Measurements from ENCODE around the gene CAMK2A. TPM values are rescaled to one million over a fixed set of nuclear protein-coding genes. Genes with fewer than 3 reads are reported as not detected.
A peak's percentile ranks its signal among the peaks of the same experiment; 100 is the strongest.

Gene CAMK2A
- total RNA-seq, 4 donors from 2014 or later, result not detected

DNA sequence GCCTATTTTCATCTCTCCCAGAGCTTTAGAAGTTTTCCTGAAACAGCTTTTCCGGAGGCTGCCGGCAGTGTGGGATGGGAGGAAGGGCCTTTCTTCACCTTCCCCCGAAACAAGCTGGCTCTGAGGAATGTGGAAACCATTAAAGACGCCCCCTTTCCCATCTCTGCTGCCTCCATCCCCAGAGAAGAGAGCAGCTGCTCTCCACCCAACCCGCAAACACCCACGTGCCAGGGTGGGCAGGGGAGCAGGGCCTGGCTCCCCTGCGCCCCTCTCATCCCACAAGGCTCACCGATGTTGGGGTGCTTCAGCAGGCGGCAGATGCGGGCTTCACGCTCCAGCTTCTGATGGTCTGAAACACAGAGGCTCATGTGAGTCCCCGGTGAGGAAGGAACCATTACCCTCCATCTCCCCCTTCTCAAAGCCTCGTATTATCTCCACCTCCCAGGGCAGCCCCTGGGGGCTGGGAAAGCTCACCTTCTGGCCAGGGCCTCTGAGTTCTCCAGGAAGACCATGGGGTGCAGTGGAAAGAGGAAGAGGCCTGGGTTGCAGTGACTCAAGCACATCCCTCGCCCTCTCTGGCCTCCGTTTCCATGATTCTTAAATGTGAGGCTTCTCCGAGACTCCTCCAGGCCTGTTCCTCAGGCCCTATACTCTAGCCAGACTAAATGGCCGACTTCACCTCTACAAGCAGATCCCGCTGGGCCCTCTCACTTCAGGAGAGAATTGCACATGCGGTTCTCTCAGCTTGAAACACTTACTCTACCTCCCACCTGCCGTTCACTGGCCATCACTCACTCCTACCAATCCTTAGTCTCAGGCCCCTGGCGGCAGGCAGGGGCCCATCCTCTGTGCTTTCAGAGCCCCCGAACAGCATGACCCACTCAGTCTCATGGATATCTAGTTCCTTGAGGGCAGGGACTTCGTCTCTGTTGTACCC lies 24.6 kb downstream of the CAMK2A start:
- 89 to 90% methylated on average over 18 to 23 of the region's 23 CpGs for WGBS, 2 donors
- intact Hi-C loops (cut with DNase I), result no loop called here
- Histone ChIP-seq H3K4me3 (replicated peaks in 1 of 3) (no peak overlapping the region), H3K36me3 (no peaks in the 10 kb centered on the region), H3K27me3 (no peaks in the 10 kb centered on the region), H3K4me1 (no peaks in the 10 kb centered on the region), H3K27ac (no peak overlapping the region), H3K9me3 (no peaks in the 10 kb centered on the region)
- no peak for DNase-seq
- TF ChIP-seq, protein P1, sequence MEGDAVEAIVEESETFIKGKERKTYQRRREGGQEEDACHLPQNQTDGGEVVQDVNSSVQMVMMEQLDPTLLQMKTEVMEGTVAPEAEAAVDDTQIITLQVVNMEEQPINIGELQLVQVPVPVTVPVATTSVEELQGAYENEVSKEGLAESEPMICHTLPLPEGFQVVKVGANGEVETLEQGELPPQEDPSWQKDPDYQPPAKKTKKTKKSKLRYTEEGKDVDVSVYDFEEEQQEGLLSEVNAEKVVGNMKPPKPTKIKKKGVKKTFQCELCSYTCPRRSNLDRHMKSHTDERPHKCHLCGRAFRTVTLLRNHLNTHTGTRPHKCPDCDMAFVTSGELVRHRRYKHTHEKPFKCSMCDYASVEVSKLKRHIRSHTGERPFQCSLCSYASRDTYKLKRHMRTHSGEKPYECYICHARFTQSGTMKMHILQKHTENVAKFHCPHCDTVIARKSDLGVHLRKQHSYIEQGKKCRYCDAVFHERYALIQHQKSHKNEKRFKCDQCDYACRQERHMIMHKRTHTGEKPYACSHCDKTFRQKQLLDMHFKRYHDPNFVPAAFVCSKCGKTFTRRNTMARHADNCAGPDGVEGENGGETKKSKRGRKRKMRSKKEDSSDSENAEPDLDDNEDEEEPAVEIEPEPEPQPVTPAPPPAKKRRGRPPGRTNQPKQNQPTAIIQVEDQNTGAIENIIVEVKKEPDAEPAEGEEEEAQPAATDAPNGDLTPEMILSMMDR (IDR thresholded peaks at IDR 0.05), result no peak
- no peak for TF ChIP-seq POLR2A (IDR thresholded peaks at IDR 0.05)

- 29 to 69% methylated on average over 5 to 7 of the region's 11 CpGs for WGBS, 2 donors
- Histone ChIP-seq H3K27me3 (no peaks in the 10 kb centered on the region), H3K4me1 (no peaks in the 10 kb centered on the region), H3K9me3 (no peaks in the 10 kb centered on the region), H3K27ac (no peak overlapping the region), H3K4me3 (replicated peaks in 1 of 3) (no peak overlapping the region), H3K36me3 (no peaks in the 10 kb centered on the region)
- DNase-seq, result peak; percentile 10 to 18
- intact Hi-C loops (cut with DNase I), result no loop called here
- TF ChIP-seq POLR2A (IDR thresholded peaks at IDR 0.05), result no peak
- TF ChIP-seq, protein P1 (IDR thresholded peaks at IDR 0.05), result no peak
These were observed 25.6 kb downstream of the CAMK2A start for GRCh38 chr5:150263801-150264621.

DNA sequence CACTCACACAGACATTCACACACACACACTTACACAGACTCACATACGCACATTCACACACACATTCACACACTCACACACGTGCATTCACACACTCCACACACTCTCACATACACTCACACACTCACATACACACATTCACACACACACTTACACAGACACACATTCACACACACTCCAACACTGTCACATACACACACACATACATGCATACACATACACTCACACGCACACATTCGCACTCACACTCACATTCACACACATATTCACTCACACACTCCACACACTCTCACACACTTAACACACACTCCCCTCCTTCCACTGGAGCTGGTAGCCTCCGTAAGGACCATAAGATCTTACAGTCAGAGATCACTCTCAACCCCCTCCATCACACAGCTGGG lies 26.2 kb downstream of the CAMK2A start:
- DNase-seq, result no peak
- Histone ChIP-seq H3K4me3 (replicated peaks in 1 of 3) (no peak overlapping the region), H3K36me3 (no peaks in the 10 kb centered on the region), H3K4me1 (no peaks in the 10 kb centered on the region), H3K27me3 (no peaks in the 10 kb centered on the region), H3K9me3 (no peaks in the 10 kb centered on the region), H3K27ac (no peak overlapping the region)
- intact Hi-C loops (cut with DNase I), result no loop called here
- TF ChIP-seq, protein P1 (IDR thresholded peaks at IDR 0.05), result no peak
- no peak for TF ChIP-seq POLR2A (IDR thresholded peaks at IDR 0.05)
- WGBS, 2 donors, result 84 to 87% methylated on average over 5 of the region's 5 CpGs

DNA sequence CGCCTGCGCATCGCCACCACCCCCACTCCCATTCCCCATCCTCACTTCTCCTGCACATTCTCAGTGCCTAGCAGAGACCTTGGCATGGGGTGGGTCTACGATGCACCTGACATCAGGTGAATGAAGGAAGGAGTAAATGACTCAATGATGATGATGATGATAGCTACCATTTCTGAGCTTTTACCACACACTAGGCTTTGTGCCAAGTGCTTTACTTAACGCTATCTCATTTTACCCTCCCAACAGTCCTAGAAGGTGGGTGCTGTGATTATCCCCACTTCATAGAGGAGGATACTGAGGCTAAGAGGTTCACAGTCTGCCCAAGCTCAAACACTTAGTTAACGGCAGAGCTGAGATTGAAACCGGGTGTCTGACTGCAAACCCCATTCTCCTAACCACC lies 27.1 kb downstream of the CAMK2A start:
- intact Hi-C loops (cut with DNase I), result no loop called here
- WGBS, 2 donors, result 89 to 93% methylated on average over 7 of the region's 7 CpGs
- DNase-seq, result no peak
- Histone ChIP-seq H3K36me3 (no peaks in the 10 kb centered on the region), H3K4me3 (replicated peaks in 1 of 3) (no peak overlapping the region), H3K27me3 (no peaks in the 10 kb centered on the region), H3K9me3 (no peaks in the 10 kb centered on the region), H3K27ac (no peak overlapping the region), H3K4me1 (no peaks in the 10 kb centered on the region)
- TF ChIP-seq, protein P1 (IDR thresholded peaks at IDR 0.05), result no peak

- H3K36me3 ChIP-seq, result no peaks in the 10 kb centered on the region
- no peak for DNase-seq
- WGBS, 2 donors, result 62 to 72% methylated on average over 8 of the region's 8 CpGs
- no peak overlapping the region for H3K27ac ChIP-seq
- intact Hi-C loops (cut with DNase I), result no loop called here
- no peak overlapping the region for H3K4me3 ChIP-seq (replicated peaks in 1 of 3)
- H3K27me3 ChIP-seq, result no peaks in the 10 kb centered on the region
- no peaks in the 10 kb centered on the region for H3K4me1 ChIP-seq
- no peaks in the 10 kb centered on the region for H3K9me3 ChIP-seq
- TF ChIP-seq POLR2A (IDR thresholded peaks at IDR 0.05), result no peak
- TF ChIP-seq, protein P1 (IDR thresholded peaks at IDR 0.05), result no peak
These were observed 28.3 kb downstream of the CAMK2A start for GRCh38 chr5:150261231-150261630.
